Nephron progenitor cell (in vitro differentiated cells): ENCODE measurements around the gene SEC14L2.

Experiments used
- DNase-seq: peaks from one replicate; pipeline ENCODE4 v3.0.0; 2021
- H3K27ac Mint-ChIP-seq: 2 replicates; pipeline ENCODE4 v1.8.0; 2021; ENCODE audit warnings: mild to moderate bottlenecking, moderate library complexity, mixed read lengths
- H3K27me3 Mint-ChIP-seq: 2 replicates; pipeline ENCODE4 v1.8.0; 2021; ENCODE audit warnings: mild to moderate bottlenecking, low read depth, mixed read lengths; ENCODE audit not compliant: poor library complexity
- H3K36me3 Mint-ChIP-seq: 2 replicates; pipeline ENCODE4 v1.8.0; 2021; ENCODE audit warnings: low read depth, mixed read lengths
- H3K4me1 Mint-ChIP-seq: 2 replicates; pipeline ENCODE4 v1.8.0; 2021; ENCODE audit warnings: mixed read lengths
- H3K4me3 Mint-ChIP-seq: 2 replicates; pipeline ENCODE4 v1.8.0; 2021; ENCODE audit warnings: mild to moderate bottlenecking, moderate library complexity, mixed read lengths
- H3K9me3 Mint-ChIP-seq: 2 replicates; pipeline ENCODE4 v1.8.0; 2021; ENCODE audit warnings: mild to moderate bottlenecking, moderate library complexity, mixed read lengths
- TF ChIP-seq, protein P1 (sequence below): fragments of 200-600 bp; sonication (generic); IDR thresholded peaks from 2 replicates; pipeline ENCODE4 v1.5.0; 2021; ENCODE audit warnings: antibody characterized with exemption

SEC14L2 gene

DNA sequence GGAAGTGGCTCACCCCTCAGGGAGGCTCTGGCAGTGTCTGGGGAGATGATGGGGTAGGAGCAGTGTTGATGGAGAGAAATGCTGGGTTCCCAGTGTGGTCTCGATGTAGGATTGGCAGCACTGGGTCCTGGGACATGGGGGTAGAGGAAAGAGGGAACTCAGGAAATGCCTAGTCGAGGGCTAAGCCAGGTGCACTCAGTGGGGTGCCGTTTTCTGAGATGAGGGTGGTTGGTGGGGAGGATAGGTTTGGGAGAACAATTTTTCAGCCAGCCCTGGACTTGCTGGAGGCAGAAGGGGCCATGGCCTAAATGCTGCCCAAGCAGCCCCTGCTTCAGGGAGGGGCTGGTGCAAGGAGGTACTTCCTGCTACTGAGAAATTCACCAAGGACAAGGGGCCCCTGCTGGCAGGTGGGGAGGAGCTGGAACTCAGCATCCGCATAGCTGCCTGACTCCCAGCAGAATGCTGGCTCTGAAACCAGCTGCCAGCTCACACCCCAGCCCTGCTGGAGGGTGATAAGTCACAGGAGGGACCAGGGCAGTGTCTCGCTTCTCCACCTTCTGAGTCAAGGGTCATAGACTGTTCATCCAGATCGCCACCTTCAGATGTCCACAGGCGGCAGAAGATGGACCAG lies 34.1 kb upstream of the SEC14L2 start:
- no peak for DNase-seq
- Mint-ChIP-seq H3K4me1 (peaks cover 13% of the 10 kb centered on the region), H3K27ac (no peak overlapping the region), H3K27me3 (peaks cover 3% of the 10 kb centered on the region), H3K9me3 (no peaks in the 10 kb centered on the region), H3K36me3 (no peaks in the 10 kb centered on the region), H3K4me3 (no peak overlapping the region)
- TF ChIP-seq, protein P1, sequence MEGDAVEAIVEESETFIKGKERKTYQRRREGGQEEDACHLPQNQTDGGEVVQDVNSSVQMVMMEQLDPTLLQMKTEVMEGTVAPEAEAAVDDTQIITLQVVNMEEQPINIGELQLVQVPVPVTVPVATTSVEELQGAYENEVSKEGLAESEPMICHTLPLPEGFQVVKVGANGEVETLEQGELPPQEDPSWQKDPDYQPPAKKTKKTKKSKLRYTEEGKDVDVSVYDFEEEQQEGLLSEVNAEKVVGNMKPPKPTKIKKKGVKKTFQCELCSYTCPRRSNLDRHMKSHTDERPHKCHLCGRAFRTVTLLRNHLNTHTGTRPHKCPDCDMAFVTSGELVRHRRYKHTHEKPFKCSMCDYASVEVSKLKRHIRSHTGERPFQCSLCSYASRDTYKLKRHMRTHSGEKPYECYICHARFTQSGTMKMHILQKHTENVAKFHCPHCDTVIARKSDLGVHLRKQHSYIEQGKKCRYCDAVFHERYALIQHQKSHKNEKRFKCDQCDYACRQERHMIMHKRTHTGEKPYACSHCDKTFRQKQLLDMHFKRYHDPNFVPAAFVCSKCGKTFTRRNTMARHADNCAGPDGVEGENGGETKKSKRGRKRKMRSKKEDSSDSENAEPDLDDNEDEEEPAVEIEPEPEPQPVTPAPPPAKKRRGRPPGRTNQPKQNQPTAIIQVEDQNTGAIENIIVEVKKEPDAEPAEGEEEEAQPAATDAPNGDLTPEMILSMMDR = no peak

GRCh38 chr22:30365891-30366290 lies 30.9 kb upstream of the SEC14L2 start:
- H3K27ac Mint-ChIP-seq = no peak overlapping the region
- TF ChIP-seq, protein P1 = no peak
- no peak overlapping the region for H3K4me3 Mint-ChIP-seq
- peaks cover 32% of the 10 kb centered on the region for H3K4me1 Mint-ChIP-seq
- H3K36me3 Mint-ChIP-seq = no peaks in the 10 kb centered on the region
- H3K27me3 Mint-ChIP-seq = peaks cover 2% of the 10 kb centered on the region
- no peaks in the 10 kb centered on the region for H3K9me3 Mint-ChIP-seq
- DNase-seq = no peak

GRCh38 chr22:30368420-30368819 lies 28.4 kb upstream of the SEC14L2 start:
- Mint-ChIP-seq H3K27ac (no peak overlapping the region), H3K9me3 (no peaks in the 10 kb centered on the region), H3K27me3 (peaks cover 3% of the 10 kb centered on the region), H3K36me3 (no peaks in the 10 kb centered on the region), H3K4me3 (no peak overlapping the region), H3K4me1 (peaks cover 42% of the 10 kb centered on the region)
- no peak for DNase-seq
- TF ChIP-seq, protein P1 = no peak

- DNase-seq = peak; percentile 39
- Mint-ChIP-seq H3K36me3 (no peaks in the 10 kb centered on the region), H3K4me3 (no peak overlapping the region), H3K27me3 (peaks cover 3% of the 10 kb centered on the region), H3K27ac (peak overlapping the region; percentile 83), H3K9me3 (no peaks in the 10 kb centered on the region), H3K4me1 (peaks cover 42% of the 10 kb centered on the region)
- TF ChIP-seq, protein P1 = no peak
These were observed 26.1 kb upstream of the SEC14L2 start for GRCh38 chr22:30370641-30371230.

- no peak for DNase-seq
- Mint-ChIP-seq H3K27ac (no peak overlapping the region), H3K4me1 (peaks cover 42% of the 10 kb centered on the region), H3K9me3 (no peaks in the 10 kb centered on the region), H3K4me3 (no peak overlapping the region), H3K27me3 (peaks cover 3% of the 10 kb centered on the region), H3K36me3 (no peaks in the 10 kb centered on the region)
- TF ChIP-seq, protein P1 = no peak
These were observed 25.5 kb upstream of the SEC14L2 start for GRCh38 chr22:30371321-30371720.

DNA sequence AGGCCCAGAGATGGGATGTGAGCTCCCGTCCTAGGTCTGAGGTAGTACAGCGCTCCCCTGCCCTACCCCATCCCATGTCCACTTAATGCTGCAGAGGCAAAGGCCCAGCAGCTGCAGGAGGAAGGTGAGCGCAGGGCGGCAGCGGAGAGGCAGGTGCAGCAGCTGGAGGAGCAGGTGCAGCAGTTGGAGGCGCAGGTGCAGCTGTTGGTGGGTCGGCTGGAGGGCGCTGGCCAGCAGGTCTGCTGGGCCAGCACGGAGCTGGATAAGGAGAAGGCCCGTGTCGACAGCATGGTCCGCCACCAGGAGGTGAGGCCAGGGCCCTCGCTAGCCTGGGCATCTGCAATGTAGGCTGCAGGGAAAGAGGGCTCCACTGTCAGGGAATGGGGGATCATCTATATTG lies 24.8 kb upstream of the SEC14L2 start:
- TF ChIP-seq, protein P1 = no peak
- peaks cover 42% of the 10 kb centered on the region for H3K4me1 Mint-ChIP-seq
- H3K4me3 Mint-ChIP-seq = no peak overlapping the region
- H3K27me3 Mint-ChIP-seq = peaks cover 3% of the 10 kb centered on the region
- H3K27ac Mint-ChIP-seq = no peak overlapping the region
- no peaks in the 10 kb centered on the region for H3K9me3 Mint-ChIP-seq
- no peak for DNase-seq
- H3K36me3 Mint-ChIP-seq = no peaks in the 10 kb centered on the region
